Upper lobe of left lung (tissue), 4 donors: ENCODE data around the gene LGMN.

Experiments
- CTCF ChIP-seq, 6 experiments: fragments of 450-650 bp in 4 of 6; fragments of 200-600 bp in 2 of 6; sonication (generic) in 2 of 6; IDR thresholded peaks; one replicate each; pipeline ENCODE4 v1.5.1; 2016 to 2019; ENCODE audit warnings: antibody characterized with exemption in 6 of 6
- POLR2AphosphoS5 ChIP-seq, 2 donors: sonication (generic); formaldehyde crosslinking; IDR thresholded peaks; one replicate each; pipeline ENCODE4 v1.5.1; 2017; ENCODE audit warnings: antibody characterized with exemption in 2 of 2

DNA sequence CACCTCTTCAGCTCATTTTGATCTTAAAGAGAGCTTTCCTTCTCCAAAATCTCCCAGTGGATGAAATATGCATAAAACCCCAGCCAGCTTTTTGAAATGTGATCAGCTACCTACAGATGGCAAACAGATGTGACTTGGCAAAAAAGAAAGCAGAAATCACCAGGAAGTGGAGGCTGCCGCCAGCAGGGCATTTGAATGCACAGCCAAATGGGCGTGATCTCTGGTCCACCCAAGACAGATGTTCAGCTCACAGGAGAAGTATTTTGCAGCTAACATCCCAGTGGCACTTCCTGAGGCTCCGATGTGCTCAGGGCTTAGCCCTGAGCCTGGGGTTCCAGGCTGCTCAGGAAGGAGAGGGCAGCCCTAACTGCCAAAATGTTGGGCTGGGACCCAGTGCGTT lies 78.3 kb downstream of the LGMN start:
- TF ChIP-seq CTCF (IDR thresholded peaks at IDR 0.05) (peak in 1 of 6 experiments; percentile 6), POLR2AphosphoS5 (IDR thresholded peaks at IDR 0.05) (no peak)
